ENCODE results near the gene UVRAG.
"Not testable (repeated sequence)": the region's sequence is repeated elsewhere in the genome, so short reads cannot be mapped to it uniquely, and the experiment has no call there.

The UVRAG gene

DNA sequence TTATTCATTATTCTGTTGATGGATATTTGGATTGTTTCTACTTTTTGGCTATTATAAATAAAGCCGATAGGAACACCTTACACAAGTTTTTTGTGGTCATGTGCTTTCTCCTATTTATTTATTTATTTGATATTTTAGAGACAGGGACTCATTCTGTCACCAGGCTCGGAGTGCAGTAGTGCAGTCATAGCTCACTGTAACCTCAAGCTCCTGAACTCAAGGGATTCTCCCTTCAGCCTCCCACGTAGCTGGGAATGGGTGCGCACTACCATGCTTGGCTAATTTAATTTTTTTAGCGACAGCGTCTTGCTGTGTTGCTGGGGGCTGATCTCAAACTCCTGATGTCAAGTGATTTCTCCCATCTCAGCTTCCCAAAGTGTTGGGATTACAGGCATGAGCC is 135.1 kb downstream of the UVRAG start:
- DNase-seq (ENCODE audit: low spot score) (no peak), FAIRE-seq (no peak)

DNA sequence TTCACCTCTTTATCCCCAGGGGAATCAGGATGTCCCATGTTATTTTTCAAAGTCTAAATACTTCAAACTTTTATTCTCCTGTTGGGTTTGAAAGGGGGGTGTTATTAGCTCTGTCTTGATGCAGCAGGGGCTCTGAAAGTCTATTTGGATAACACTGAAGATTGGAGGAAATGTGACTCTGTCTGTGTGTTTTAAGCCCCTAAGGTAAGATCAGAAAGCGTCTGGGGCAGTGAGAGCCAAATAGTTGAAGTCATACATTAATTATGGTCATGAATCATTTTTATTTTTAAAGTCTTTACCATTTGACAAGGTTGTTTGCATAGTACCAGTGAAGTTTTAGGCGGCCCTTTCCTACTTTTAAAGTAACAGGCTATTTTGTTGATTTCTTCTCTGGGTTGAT is 139.0 kb downstream of the UVRAG start:
- FAIRE-seq (no peak), DNase-seq (ENCODE audit: low spot score) (no peak)

DNA sequence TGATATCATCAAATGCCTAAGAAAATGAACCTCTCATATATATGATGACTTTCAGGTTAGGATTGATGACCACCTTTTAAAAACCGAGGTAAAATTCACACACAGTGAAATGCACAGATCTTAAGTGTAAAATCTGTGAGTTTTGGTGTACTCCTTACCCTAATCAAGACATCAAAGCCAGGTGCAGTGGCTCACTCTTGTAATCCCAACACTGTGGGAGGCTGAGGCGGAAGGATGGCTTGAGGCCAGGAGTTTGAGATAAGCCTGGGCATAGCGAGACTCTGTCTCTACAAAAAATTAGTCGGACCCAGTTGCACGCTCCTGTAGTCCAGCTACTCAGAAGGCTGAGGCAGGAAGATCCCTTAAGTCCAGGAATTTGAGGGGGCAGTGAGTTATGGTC is 140.4 kb downstream of the UVRAG start:
- DNase-seq (ENCODE audit: low spot score) = no peak

DNA sequence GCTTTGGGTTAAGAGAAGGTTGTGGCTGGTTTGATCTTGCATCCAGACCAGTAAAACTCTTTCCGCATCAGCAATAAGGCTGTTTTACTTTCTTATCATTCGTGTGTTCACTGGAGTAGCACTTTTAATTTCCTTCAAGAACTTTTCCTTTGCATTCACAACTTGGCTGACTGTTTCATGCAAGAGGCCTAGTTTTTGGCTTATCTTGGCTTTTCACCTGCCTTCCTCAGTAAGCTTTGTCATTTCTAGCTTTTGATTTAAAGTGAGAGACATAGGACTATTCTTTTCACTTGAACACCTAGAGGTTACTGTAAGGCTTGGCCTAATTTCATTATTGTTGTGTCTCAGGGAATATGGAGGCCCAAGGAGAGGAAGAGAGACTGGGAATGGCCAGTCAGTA is 144.5 kb downstream of the UVRAG start:
- FAIRE-seq = no peak
- DNase-seq (ENCODE audit: low spot score) = no peak

More for the DNA sequence above, 140.4 kb downstream of the UVRAG start:
- no peak for FAIRE-seq

DNA sequence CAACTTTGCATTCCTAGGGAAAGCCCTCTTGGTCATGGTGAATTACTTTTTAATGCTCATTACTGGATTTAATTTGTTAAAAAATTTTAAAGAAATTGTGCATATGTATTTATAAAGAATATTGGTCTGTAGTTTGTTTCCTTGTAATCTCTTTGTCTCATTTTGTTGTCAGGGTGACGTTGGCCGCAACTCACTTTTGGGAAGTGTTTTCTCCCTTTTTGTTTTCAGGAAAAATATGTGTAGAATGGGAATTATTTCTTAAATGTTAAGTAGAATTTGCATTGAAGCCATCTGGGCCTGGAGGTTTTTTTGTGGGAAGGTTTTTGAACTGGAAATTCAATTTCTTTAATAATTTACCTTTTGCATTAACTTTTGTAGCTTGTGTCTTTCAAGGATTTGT is 149.1 kb downstream of the UVRAG start:
- FAIRE-seq = no peak
- no peak for DNase-seq (ENCODE audit: low spot score)

DNA sequence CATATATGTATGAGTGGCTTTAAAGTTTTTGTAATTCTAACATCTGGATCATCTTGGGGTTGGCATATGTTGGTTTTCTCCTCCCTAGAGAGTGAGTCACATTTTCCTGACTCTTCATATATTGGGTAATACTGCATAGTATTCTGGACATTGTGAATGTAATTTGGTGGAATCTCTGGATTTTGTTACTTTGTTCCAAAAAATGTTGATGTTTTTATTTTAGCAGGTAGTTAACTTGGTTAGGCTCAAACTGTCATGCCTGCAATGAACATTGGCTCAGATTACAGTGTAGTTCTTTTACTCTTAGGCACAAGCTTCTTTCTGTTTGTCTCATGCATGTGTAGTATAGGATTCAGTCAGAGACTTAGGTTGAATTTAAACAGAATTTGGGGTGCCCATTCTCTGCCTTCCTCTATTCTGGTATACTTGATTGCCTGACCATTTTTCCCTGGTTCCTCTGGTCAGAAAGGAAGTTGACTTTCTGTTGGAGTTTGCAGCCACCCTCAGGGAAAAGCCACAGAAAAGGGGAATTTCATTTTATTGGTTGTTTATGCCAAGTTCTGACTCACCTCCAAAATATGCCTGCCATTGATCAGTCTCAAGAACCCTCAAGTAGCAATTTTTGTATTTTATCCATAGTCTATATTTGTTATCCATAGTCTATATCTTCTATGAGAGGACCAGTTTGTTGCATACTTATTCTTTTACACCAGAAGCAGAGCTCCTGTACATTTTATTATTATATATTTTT is 151.7 kb downstream of the UVRAG start:
- FAIRE-seq (no peak), DNase-seq (ENCODE audit: low spot score) (no peak)

DNA sequence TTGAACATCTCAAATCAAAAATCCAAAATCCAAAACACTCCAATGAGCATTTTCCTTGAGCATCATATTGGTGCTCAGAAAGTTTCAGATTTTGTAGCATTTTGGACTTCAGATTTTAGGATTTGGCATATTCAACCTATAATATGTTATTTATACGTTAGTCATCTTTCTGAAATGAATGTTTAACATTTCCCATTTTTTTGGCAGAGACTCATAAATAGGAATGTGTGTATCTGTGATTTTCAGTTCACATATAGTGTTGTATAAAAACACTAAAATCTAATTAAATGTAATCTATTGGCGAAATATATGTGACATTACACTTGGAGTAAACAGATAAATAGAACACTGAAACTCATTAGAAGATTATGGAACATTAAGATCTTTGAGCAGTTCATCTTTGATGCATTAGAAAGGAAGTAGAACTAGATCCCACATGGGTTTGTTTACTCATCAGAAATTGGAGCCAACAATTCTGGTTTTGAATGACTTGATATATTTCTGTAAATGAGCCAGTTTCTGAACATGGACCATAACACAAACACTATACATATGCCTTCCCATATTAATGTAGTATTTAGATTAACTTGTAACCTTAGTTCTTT is 153.1 kb downstream of the UVRAG start:
- DNase-seq (ENCODE audit: low spot score) (no peak), FAIRE-seq (no peak)

DNA sequence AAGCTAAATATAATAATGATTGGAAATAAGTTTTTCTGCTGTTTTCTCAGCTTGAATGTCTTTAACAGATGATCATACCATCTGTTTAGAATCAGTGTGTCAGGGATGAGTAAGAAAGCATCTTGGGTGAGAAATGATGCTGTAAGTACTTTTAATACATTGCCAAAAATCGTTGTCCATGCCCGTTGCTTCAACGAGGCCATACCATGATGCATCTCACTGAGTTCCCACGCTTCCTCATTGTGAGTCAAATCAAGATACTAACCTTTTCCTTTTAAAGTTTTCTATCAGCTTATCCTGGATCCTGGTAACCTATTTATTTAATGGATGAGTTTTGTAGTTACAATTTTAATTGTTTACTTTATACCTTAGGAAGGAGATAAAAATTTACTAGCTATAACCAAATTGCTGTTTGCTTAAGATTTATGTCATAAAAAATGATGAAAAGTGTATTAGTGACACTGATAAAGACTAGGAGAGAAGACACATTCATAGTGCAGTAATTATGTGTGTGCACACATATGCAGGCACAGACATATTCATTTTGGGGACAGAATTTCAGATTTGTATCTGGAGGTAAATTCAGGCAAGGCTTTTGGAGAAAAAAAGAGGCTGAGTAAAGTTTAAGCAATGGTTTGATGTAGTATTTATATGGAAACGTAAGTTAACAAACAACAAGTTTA is 154.8 kb downstream of the UVRAG start:
- no peak for FAIRE-seq
- DNase-seq (ENCODE audit: low spot score) = no peak

DNA sequence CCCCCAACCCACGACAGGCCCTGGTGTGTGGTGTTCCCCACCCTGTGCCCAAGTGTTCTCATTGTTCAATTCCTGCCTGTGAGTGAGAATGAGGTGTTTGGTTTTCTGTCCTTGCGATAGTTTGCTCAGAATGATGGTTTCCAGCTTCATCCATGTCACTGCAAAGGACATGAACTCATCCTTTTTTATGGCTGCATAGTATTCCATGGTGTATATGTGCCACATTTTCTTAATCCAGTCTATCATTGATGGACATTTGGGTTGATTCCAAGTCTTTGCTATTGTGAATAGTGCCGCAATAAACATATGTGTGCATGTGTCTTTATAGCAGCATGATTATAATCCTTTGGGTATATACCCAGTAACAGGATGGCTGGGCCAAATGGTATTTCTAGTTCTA is 158.7 kb downstream of the UVRAG start:
- not testable (repeated sequence) for DNase-seq (ENCODE audit: low spot score); FAIRE-seq

DNA sequence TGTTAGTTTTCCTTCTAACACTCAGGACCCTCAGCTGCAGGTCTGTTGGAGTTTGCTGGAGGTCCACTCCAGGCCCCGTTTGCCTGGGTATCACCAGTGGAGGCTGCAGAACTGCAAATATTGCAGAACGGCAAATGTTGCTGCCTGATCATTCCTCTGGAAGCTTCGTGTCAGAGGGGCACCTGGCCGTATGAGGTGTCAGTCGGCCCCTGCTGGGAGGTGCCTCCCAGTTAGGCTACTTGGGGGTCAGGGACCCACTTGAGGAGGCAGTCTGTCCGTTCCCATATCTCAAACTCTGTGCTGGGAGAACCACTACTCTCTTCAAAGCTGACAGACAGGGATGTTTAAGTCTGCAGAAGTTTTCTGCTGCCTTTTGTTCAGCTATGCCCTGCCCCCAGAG is 164.1 kb downstream of the UVRAG start:
- FAIRE-seq = not testable (repeated sequence)

DNA sequence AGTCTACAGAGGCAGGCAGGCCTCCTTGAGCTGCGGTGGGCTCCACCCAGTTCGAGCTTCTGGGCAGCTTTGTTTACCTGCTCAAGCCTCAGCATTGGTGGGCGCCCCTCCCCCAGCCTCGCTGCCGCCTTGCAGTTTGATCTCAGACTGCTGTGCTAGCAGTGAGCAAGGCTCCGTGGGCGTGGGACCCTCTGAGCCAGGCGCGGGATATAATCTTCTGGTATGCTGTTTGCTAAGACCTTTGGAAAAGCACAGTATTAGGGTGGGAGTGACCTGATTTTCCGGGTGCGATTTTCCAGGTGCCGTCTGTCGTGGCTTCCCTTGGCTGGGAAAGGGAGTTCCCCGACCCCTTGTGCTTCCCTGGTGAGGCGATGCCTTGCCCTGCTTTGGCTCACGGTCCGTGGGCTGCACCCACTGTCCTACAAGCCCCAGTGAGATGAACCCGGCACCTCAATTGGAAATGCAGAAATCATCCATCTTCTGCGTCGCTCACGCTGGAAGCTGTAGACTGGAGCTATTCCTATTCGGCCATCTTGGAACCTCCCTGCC is 164.5 kb downstream of the UVRAG start:
- not testable (repeated sequence) for DNase-seq (ENCODE audit: low spot score); FAIRE-seq

More for the DNA sequence above, 164.1 kb downstream of the UVRAG start:
- not testable (repeated sequence) for DNase-seq (ENCODE audit: low spot score)

DNA sequence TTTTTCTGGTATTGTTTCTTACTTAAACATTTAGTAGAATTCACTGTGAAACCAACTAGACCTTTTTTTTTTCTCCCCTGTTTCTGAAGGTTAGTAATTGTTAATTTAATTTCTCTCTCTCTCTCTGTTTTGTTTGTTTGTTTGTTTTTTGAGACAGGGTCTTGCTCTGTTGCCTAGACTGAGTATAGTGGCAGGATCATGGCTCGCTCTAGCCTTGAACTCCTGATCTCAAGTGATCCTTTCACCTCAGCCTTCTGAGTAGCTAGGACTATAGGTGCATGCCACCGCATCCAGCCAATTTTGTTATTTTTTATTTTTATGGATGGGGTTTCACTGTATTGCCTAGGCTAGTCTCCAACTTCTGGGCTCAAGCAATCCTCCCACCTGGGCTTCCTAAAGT is 165.0 kb downstream of the UVRAG start:
- FAIRE-seq = no peak
- DNase-seq (ENCODE audit: low spot score) = no peak

DNA sequence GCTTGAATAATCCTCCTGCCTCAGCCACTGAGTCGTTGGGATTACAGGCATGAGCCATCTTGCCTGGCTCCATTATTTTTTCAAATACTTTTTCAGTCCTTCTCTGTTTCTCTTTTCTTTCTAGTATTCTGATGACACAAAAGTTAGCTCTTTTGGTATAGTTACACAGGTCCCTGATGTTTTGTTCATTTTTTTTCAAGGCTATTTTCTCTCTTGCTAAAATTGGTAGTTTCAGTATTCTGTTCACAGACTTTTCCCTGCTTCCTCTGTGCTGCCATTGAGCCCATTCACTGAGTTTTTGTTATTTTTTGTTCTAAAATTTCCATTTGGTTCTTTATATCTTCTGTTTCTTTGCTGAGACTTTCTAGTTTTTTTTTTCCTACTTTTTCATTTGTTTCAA is 166.5 kb downstream of the UVRAG start:
- DNase-seq (ENCODE audit: low spot score) (no peak), FAIRE-seq (no peak)

DNA sequence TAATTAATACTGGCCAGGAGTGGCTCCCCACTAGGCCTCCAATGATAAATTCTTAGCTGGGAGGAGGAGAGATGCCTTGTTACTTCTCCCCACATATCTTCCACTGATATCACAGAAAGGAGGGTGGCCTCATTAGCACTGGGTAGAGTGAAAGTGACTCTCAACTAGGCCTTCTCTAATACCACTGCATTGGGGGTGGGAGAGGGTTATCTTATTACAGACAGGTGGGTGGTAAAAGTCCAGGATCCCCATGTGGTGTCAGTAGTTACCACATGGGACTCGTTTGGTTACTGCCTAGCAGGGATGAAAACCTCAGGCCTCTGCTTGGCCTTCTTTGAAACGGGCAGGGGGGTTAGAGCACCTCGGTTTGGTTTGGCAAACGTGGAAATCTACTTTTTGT is 167.3 kb downstream of the UVRAG start:
- FAIRE-seq = no peak

DNA sequence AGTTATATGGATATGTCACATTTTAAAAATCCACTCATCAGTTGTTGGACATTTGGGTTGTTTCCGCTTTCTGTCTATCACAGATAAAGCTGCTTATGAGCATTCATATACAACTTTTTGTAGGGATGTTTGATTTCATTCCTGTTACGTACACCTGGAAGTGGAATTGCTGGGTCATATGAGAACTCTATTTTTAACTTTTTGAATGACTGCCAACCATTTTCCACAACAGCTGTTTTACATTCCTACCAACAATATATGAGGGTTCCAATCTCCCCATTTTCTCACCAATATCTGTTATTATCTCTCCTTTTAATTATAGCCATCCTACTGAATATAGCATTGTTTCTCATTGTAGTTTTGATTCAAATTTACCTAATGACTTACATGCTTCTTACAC is 172.0 kb downstream of the UVRAG start:
- no peak for DNase-seq (ENCODE audit: low spot score)
- no peak for FAIRE-seq

More for the DNA sequence above, 167.3 kb downstream of the UVRAG start:
- no peak for DNase-seq (ENCODE audit: low spot score)

DNA sequence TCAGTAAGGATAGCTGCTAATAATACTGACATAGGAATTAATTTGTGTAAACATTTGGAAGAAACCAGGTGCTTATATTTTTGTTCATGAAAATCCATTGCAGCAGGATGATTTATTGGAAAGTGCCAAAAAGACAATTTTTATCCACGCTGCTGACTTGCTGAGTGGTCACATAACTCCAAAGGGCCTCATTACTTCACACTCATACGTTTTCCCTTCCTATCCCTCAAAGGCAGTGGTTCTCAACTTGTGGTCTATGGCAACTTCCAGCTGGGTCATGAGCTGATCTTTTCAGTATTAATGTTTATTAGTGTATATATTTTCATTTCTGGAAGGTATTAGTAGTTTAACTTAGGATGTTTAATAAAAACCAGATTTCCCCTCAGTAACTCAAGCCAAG is 178.1 kb downstream of the UVRAG start:
- DNase-seq (ENCODE audit: low spot score) (no peak), FAIRE-seq (no peak)

DNA sequence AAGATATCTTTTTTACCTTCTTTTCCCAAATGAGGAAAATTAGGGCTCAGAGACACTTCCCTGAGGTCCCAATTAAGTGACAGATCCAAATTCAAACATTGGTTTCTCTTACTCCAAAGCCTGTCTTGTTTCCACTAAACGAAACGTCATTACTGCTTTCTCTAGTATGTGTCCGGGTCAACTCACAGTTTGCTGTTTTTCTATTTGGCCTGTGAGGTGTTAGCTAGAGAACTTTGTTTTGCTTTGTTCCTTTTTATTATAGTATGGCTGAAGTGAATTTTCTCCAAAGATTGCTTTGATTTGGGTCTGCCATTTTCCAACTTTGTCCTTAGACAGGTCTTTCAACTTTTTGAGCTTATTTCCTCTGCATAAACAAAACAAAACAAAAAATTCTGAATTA is 179.6 kb downstream of the UVRAG start:
- FAIRE-seq (no peak), DNase-seq (ENCODE audit: low spot score) (no peak)

DNA sequence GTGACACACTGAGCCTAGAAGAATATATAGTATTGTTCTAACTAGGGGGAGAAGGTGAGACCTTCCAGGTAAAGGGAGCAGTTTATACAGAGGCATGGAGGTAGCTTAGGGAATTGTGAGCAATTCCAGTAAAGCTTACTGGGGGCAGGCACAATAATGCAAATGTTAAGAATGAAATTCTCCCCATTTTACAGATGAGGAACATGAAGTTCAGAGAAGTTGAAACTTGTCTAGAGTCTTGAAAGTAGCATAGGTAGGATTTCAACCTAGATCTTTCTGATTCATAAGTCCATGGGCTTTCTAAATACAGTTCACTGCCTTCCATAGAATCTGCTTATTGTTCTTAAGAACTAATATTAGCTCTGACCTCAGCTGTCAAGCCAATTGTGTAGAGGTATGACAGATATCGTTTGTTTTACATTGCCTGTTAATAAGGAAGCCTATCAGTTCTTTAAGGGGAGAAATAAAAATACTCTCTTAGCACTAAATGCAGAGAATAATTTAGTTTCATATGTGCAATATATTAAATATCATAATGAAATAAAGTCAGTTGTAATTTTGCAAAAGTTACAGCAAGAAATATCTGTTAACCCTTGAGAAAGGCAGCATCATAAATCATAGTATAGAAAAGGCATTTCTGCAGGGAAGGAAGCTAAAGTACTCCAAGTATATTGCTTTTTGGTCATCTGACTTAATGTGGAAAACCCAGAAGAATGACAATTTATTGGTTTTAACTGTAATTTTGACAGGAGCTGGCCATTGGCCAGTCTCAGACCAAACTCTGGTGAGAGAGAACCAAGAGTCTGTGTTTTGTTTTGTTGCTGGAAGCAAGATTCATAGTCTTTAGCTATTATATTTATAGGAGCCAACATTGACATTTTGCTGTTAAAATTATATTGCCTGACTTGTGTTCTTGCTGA is 181.8 kb downstream of the UVRAG start:
- DNase-seq (ENCODE audit: low spot score) (no peak), FAIRE-seq (no peak)

DNA sequence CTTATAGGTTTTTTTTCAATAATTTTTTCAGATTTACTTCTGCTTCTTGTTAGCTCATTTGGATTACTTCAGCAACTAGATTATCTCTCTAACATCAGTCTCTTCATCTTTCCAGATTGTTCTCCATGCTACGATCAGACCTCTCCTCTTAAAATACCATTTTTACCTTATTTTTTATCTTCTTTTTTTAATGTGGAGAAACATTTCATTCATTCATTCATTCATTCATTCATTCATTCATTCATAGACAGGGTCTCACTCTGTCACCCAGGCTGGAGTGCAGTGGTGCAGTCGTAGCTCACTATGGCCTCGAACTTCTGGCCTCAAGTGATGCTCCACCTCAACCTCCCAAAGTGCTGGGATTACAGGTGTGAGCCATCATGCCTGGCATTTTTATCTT is 189.4 kb downstream of the UVRAG start:
- FAIRE-seq = no peak

DNA sequence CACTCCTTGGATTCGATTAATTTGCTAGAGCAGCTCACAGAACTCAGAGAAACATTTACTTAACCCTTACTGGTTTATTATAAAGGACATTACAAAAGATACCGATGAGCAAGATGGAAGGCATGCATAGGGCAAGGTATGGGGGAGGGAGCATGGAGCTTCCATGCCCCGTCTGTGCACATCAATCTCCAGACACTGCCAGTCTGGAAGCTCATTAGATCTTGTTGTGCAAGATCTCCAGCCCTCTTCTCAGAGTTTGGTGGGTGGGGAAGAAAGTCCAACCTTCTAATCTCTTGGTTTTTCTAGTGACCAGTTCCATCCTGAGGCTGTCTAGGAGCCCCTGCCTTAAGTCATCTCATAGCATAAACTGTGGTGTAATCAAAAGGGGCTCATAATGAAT is 190.7 kb downstream of the UVRAG start:
- DNase-seq (ENCODE audit: low spot score) (no peak), FAIRE-seq (no peak)

More for the DNA sequence above, 189.4 kb downstream of the UVRAG start:
- DNase-seq (ENCODE audit: low spot score) = no peak

DNA sequence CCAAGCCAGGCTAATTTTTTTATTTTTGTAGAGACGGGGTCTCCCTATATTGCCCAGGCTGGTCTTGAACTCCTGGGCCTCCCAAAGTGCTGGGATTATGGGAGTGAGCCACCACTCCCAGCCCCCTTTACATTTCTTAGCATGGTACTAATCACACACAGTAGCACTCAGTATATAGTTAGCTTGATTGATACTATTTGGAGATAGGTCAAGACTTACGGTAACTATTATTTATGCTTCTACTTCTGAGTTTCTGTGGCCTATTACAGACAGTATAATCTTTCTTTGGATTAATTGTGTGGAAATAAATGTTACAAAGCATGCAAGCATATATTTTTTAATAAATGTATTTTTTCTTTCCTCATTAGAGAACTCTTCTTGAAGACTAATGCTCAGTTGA is 192.2 kb downstream of the UVRAG start:
- no peak for DNase-seq (ENCODE audit: low spot score)
- FAIRE-seq = no peak

Data from RCC 7860 (cell line).